ENCODE results near the gene TLE6.
A peak's percentile ranks its signal among the peaks of the same experiment; 100 is the strongest.

TLE6 gene

DNA sequence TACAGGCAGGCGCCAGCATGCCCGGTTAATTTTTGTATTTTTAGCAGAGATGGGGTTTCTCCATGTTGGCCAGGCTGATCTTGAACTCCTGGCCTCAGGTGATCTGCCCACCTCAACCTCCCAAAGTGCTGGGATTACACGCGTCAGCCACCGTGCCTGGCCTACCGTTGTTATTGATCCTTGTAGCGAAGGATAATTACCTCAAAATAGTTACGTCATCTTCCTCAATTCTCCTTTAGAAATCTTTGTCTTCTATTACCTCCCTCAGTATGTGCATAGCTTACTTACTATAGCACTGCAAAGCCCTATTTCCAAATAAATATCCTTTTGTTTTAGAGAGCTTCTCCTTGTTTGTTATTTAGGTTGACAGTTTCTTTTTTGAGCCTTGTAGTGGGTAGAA, 9.4 kb upstream of the TLE6 start:
- Histone ChIP-seq H3K4me3 (no peak overlapping the region), H3K9me3 (no peaks in the 10 kb centered on the region), H3K4me1 (peaks cover 0 to 31% (median 21%) of the 10 kb centered on the region in 4 donors), H3K36me3 (no peaks in the 10 kb centered on the region), H3K27ac (no peak overlapping the region), H3K27me3 (peaks cover 0 to 18% of the 10 kb centered on the region in 2 donors)
- intact Hi-C loops (cut with DNase I; ENCODE audit: low total_unique reads): loop anchor here (5.0 kb wide), 1 partner anchor 94 kb away; the partner anchor contains the start of gene TLE5
- TF ChIP-seq, protein P1, sequence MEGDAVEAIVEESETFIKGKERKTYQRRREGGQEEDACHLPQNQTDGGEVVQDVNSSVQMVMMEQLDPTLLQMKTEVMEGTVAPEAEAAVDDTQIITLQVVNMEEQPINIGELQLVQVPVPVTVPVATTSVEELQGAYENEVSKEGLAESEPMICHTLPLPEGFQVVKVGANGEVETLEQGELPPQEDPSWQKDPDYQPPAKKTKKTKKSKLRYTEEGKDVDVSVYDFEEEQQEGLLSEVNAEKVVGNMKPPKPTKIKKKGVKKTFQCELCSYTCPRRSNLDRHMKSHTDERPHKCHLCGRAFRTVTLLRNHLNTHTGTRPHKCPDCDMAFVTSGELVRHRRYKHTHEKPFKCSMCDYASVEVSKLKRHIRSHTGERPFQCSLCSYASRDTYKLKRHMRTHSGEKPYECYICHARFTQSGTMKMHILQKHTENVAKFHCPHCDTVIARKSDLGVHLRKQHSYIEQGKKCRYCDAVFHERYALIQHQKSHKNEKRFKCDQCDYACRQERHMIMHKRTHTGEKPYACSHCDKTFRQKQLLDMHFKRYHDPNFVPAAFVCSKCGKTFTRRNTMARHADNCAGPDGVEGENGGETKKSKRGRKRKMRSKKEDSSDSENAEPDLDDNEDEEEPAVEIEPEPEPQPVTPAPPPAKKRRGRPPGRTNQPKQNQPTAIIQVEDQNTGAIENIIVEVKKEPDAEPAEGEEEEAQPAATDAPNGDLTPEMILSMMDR (IDR thresholded peaks at IDR 0.05): no peak
- DNase-seq: no peak

GRCh38 chr19:2969104-2969504, 8.3 kb upstream of the TLE6 start:
- TF ChIP-seq, protein P1 (IDR thresholded peaks at IDR 0.05): no peak
- no peaks in the 10 kb centered on the region for H3K9me3 ChIP-seq
- H3K27me3 ChIP-seq: peaks cover 0 to 21% of the 10 kb centered on the region in 2 donors
- intact Hi-C loops (cut with DNase I; ENCODE audit: low total_unique reads): loop anchor here (5.0 kb wide), 1 partner anchor 93 kb away; the partner anchor contains the start of gene TLE5
- H3K4me1 ChIP-seq: peaks cover 0 to 42% (median 25%) of the 10 kb centered on the region in 4 donors
- DNase-seq: no peak
- no peaks in the 10 kb centered on the region for H3K36me3 ChIP-seq
- H3K4me3 ChIP-seq: no peak overlapping the region
- H3K27ac ChIP-seq: peak overlapping the region; percentile 0 to 11

DNA sequence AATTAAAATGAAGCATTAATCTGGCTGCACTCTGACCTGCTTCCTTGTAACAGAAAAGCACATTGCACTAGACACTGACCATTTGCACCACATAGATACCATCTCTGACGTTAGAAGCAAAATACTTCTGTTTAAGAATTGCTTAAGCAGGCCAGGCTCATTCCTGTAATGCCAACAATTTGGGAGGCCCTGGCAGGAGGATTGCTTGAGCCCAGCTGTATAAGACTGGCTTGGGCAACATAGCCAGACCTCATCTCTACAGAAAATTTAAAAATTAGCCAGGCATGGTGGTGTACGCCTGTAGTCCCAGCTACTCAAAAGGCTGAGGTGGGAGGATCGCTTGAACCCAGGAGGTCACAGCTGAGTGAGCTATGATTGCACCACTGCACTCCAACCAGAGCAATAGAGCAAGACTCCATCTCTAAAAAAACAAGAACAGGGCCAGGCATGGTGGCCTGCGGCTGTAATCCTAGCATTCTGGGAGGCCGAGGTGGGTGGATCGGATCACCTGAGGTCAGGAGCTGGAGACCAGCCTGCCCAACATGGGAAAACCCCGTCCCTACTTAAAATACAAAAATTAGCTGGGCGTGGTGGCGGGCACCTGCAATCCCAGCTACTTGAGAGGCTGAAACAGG, 7.0 kb upstream of the TLE6 start:
- Histone ChIP-seq H3K4me1 (peaks cover 0 to 51% (median 30%) of the 10 kb centered on the region in 4 donors), H3K27me3 (peaks cover 0 to 32% of the 10 kb centered on the region in 2 donors), H3K36me3 (no peaks in the 10 kb centered on the region), H3K27ac (no peak overlapping the region), H3K4me3 (no peak overlapping the region), H3K9me3 (no peaks in the 10 kb centered on the region)
- intact Hi-C loops (cut with DNase I; ENCODE audit: low total_unique reads): no loop called here
- TF ChIP-seq, protein P1 (IDR thresholded peaks at IDR 0.05): no peak
- DNase-seq: no peak

DNA sequence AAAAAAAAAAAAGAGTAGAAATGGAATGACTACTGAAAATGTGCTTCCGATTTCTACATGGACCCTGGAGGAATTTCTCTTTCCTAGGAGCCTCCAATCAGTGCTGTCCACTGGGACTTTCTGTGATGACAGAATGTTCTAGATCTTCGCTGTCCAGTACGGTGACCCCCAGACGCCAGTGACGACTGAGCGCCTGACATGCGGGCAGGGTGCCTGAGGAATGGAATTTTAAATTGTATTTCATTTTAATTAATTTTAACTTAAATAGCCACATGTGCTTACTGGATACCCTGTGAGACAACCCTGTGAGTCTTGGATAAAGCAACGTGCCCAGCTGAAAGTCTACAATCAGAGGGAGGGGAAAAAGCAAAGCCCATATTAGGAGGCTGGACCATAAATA, 4.1 kb upstream of the TLE6 start:
- Histone ChIP-seq H3K4me3 (no peak overlapping the region), H3K27me3 (peaks cover 0 to 35% of the 10 kb centered on the region in 2 donors), H3K4me1 (peaks cover 6 to 74% (median 53%) of the 10 kb centered on the region in 4 donors), H3K9me3 (no peaks in the 10 kb centered on the region), H3K27ac (peak overlapping the region; percentile 10 to 44), H3K36me3 (no peaks in the 10 kb centered on the region)
- TF ChIP-seq, protein P1 (IDR thresholded peaks at IDR 0.05): no peak
- DNase-seq: peak; percentile 73 to 85
- intact Hi-C loops (cut with DNase I; ENCODE audit: low total_unique reads): no loop called here

DNA sequence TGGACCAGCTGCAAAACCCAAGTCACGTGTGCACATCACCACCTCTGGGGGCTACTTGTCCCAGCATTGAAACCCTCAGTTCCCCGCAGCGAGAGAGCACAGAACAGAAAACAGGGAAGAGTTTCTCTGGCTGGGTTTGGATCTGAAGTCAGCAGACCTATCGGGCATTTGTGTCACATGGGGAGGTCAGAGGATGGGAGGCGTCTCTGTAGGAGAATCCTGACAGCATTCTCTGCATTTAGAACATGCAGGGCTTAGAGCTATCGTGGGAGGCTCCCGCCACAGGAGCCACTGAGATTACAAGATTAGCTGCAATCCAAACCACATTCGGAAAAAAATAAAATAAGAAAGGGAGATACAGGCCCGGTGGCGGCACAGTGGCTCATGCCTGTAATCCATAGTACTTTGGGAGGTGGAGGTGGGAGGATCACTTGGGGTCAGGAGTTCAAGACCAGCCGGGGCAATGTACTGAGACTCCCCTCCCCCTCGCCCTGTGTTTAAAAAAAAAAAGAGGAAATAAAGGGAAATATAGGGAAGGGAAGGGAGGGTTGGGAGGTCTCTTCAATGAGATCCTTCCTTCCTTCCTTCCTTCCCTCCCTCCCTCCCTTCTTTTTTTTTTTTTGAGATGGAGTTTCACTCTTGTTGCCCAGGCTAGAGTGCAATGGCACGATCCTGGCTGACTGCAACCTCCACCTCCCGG, 2.9 kb upstream of the TLE6 start:
- intact Hi-C loops (cut with DNase I; ENCODE audit: low total_unique reads): no loop called here
- H3K36me3 ChIP-seq: no peaks in the 10 kb centered on the region
- H3K4me3 ChIP-seq: no peak overlapping the region
- TF ChIP-seq, protein P1 (IDR thresholded peaks at IDR 0.05): no peak
- no peaks in the 10 kb centered on the region for H3K9me3 ChIP-seq
- H3K4me1 ChIP-seq: peaks cover 6 to 65% (median 45%) of the 10 kb centered on the region in 4 donors
- peaks cover 0 to 28% of the 10 kb centered on the region in 2 donors for H3K27me3 ChIP-seq
- peak overlapping the region in 1 of 2 donors; percentile 13 for H3K27ac ChIP-seq
- peak; percentile 80 to 81 for DNase-seq
